Measurements from ENCODE around the gene TMPRSS5. TPM values are rescaled to one million over a fixed set of nuclear protein-coding genes. Genes with fewer than 3 reads are reported as not detected.

Gene TMPRSS5
- total and polyA plus RNA-seq, 2 of the 8 experiments (the other 6 are each of a cell fraction or from before 2014, with no cell fraction given), result 0.54 to 0.78 TPM

- WGBS, 2 experiments (ENCODE audit: extremely low coverage in 1 of 2, insufficient coverage in 1 of 2, insufficient read length in 1 of 2, insufficient replicate concordance in 2 of 2, low coverage in 1 of 2, low lambda C conversion rate in 2 of 2, missing lambda C conversion rate in 1 of 2), result 95% methylated on average over 1 of the region's 1 CpG; no CpG with 5 or more reads in 1 of the 2 experiments
- H3K4me3 ChIP-seq (ENCODE audit: extremely low read depth in 1 of 4, insufficient read depth in 2 of 4, low read depth in 3 of 4, low read length in 4 of 4), result no peak overlapping the region
- ChIA-PET CTCF (ENCODE audit: partially characterized antibody) (interaction anchor here (3.8 kb wide), 1 partner anchor 19 kb away, joined by 12 read pairs; no protein-coding TSS in a partner anchor), POLR2A (ENCODE audit: partially characterized antibody) (no interaction called here)
- H3K14ac ChIP-seq (ENCODE audit: insufficient read length), result no peak overlapping the region
- no peak overlapping the region for H3K27ac ChIP-seq (ENCODE audit: low read depth, low read length)
- H2BK5ac ChIP-seq (ENCODE audit: low read depth, low read length), result no peak overlapping the region
- H2AK5ac ChIP-seq (ENCODE audit: low read depth, low read length), result no peak overlapping the region
- no peak overlapping the region for H3K56ac ChIP-seq (replicated peaks; ENCODE audit: insufficient read length, low read depth, low read length)
- no peaks in the 10 kb centered on the region for H3K27me3 ChIP-seq (replicated peaks in 1 of 4; ENCODE audit: control insufficient read depth in 3 of 4, extremely low read depth in 1 of 4, insufficient read depth in 3 of 4, low read length in 3 of 4)
- no peaks in the 10 kb centered on the region for H3K23me2 ChIP-seq (ENCODE audit: low read depth, low read length)
- H3K4ac ChIP-seq (replicated peaks; ENCODE audit: insufficient read length, low read depth, low read length), result no peak overlapping the region
- TF ChIP-seq ZNF274 (IDR thresholded peaks at IDR 0.05; ENCODE audit: borderline replicate concordance, extremely low read depth, low read length) (no peak), RNF2 (IDR thresholded peaks at IDR 0.05; ENCODE audit: borderline replicate concordance, low read depth, low read length, missing control alignments, poor library complexity, severe bottlenecking) (no peak), NRF1 (IDR thresholded peaks at IDR 0.05; ENCODE audit: low read depth, low read length) (no peak), SP1 (IDR thresholded peaks at IDR 0.05; ENCODE audit: low read depth, low read length) (no peak), CBX8 (IDR thresholded peaks at IDR 0.05; ENCODE audit: borderline replicate concordance, low read depth, low read length) (no peak), SIN3A (conservative IDR thresholded peaks at IDR 0.05 in 1 of 2, IDR thresholded peaks at IDR 0.05 in 1 of 2; ENCODE audit: low read depth in 1 of 2, low read length in 2 of 2) (no peak)
- H4K8ac ChIP-seq (ENCODE audit: extremely low read depth, insufficient read depth, low read length), result no peak overlapping the region
- no peak overlapping the region for H4K5ac ChIP-seq (ENCODE audit: insufficient read length, low read depth, low read length)
- H2BK120ac ChIP-seq (replicated peaks; ENCODE audit: low read depth, low read length), result no peak overlapping the region
- no peaks in the 10 kb centered on the region for H4K20me1 ChIP-seq (replicated peaks in 1 of 2; ENCODE audit: control insufficient read depth in 1 of 2, insufficient read depth in 2 of 2, low read length in 2 of 2)
- no peaks in the 10 kb centered on the region for H3K79me1 ChIP-seq (ENCODE audit: low read depth, low read length)
- FAIRE-seq (no peak), DNase-seq (ENCODE audit: low read depth in 1 of 2, low spot score in 2 of 2) (no peak)
- H3K36me3 ChIP-seq (ENCODE audit: control insufficient read depth in 2 of 4, insufficient read depth in 4 of 4, low read length in 3 of 4), result peaks cover 0 to 4% (median 0%) of the 10 kb centered on the region in 4 experiments; a peak in 1 of 8 replicates
- no peak overlapping the region for H2AFZ ChIP-seq (ENCODE audit: low read length)
- no peak overlapping the region for H3K9ac ChIP-seq (replicated peaks in 1 of 4; ENCODE audit: extremely low read depth in 1 of 4, low read depth in 3 of 4, low read length in 3 of 4)
- peaks cover 0 to 5% (median 2%) of the 10 kb centered on the region in 4 experiments; a peak in 4 of 7 replicates for H3K4me1 ChIP-seq (replicated peaks in 1 of 4; ENCODE audit: control insufficient read depth in 3 of 4, insufficient read depth in 4 of 4, low read length in 3 of 4)
- no peak overlapping the region for H2BK15ac ChIP-seq (ENCODE audit: low read length)
- H3K18ac ChIP-seq (ENCODE audit: extremely low read depth, low read length), result no peak overlapping the region
- H3K79me2 ChIP-seq (ENCODE audit: control insufficient read depth in 1 of 2, insufficient read depth in 2 of 2, low read length in 2 of 2), result no peaks in the 10 kb centered on the region
- H3K23ac ChIP-seq (ENCODE audit: insufficient read length), result no peak overlapping the region
- H3K4me2 ChIP-seq (ENCODE audit: insufficient read depth in 1 of 2, low read depth in 2 of 2, low read length in 2 of 2), result no peak overlapping the region
- H2BK20ac ChIP-seq (ENCODE audit: low read length), result no peak overlapping the region
- no peak overlapping the region for H4K91ac ChIP-seq (replicated peaks; ENCODE audit: insufficient read length, low read length)
- H3K9me3 ChIP-seq (ENCODE audit: insufficient read depth in 2 of 2, low read depth in 1 of 2, low read length in 1 of 2), result peaks cover 7% of the 10 kb centered on the region in 2 experiments; a peak in 3 of 4 replicates
- H2BK12ac ChIP-seq (ENCODE audit: low read depth, low read length), result no peak overlapping the region
These were observed 4.9 kb upstream of the TMPRSS5 start for GRCh38 chr11:113710989-113711388.
